Hepatic stellate cell (primary cell): ENCODE results near the gene KCNT2.
"Not testable (repeated sequence)": the region's sequence is repeated elsewhere in the genome, so short reads cannot be mapped to it uniquely, and the experiment has no call there.

Source experiments
- DNase-seq: peaks from one replicate; pipeline ENCODE4 v3.0.0; 2011; ENCODE audit warnings: low spot score

Gene KCNT2

GRCh38 chr1:196309386-196309785 lies 298.9 kb downstream of the KCNT2 start:
- DNase-seq, result no peak

DNA sequence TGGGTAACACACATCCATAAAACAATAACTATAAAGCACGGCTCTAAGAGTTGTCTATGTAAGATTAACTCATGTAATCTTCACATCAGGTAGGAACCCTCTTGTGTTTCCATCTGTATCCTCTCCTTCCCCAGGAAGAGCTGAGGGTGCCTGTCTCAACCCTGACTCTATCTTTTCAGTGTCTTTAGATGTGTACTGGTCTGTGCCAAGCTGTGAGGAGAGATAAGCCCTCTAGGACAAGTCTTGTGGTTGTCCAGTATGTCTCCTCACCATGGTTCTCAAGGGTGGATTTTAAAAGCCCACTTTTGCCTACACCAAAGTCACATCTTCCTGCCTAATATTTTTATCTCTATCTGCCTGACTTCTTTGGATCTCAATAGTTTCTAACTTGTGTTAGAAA lies 300.1 kb downstream of the KCNT2 start:
- DNase-seq, result no peak

DNA sequence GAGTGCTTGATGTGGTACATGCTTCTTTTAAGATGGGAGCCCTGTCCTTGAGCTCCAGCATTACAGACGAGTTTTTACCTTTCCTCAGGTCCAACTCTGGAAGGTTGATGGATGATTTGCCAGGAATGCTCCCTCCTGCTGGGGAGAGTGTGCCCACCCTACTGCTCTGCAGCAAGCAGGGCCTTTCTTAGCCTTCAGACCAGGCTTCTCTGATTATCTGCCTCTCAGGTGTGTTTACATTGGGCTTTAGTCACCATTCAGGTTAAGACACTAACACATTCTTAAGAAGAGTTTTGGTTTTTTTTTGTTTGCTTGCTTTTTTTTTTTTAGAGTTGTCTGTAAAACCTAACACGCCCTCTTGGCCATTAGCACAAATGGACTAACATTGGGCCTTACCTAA lies 301.8 kb downstream of the KCNT2 start:
- no peak for DNase-seq

DNA sequence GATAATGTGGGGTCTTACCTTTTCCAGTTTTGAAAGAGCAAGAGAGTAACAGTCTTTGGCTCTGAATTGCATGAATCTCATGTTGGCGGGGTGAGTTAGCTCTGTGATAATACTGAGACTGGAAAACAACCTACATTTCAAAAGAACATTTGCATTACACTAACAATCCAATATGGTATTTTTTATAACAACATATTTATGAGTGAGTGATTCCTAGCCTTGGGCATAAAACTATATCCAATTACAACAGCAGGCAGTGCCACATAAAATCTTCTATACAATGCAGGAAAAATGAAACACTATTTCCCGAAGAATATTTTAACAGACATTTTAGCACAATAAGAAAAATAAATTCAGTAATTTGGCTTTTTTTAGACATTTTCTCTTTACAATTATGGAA lies 303.0 kb downstream of the KCNT2 start:
- no peak for DNase-seq

GRCh38 chr1:196302981-196303380 lies 305.3 kb downstream of the KCNT2 start:
- no peak for DNase-seq

- no peak for DNase-seq
These were observed 305.8 kb downstream of the KCNT2 start for GRCh38 chr1:196302420-196302819.

- DNase-seq, result no peak
These were observed 312.5 kb downstream of the KCNT2 start for GRCh38 chr1:196295766-196296165.

DNA sequence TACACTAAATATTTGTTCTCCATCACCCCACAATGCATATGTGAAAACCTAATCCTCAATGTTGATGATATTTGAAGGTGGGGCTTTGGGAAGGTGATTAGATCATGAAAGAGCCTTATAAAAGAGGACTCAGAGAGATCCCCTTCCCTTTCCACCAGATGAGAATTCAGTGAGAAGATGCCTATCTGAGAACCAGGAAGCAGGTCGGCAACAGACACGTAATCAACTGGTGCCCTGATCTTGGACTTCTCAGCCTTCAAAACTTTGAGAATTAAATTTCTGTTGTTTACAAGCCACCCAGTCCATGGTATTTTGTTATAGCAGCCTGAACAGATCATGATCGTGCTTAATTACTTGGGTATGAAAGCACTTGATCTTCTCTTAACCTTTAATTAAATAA lies 329.4 kb downstream of the KCNT2 start:
- DNase-seq, result no peak

DNA sequence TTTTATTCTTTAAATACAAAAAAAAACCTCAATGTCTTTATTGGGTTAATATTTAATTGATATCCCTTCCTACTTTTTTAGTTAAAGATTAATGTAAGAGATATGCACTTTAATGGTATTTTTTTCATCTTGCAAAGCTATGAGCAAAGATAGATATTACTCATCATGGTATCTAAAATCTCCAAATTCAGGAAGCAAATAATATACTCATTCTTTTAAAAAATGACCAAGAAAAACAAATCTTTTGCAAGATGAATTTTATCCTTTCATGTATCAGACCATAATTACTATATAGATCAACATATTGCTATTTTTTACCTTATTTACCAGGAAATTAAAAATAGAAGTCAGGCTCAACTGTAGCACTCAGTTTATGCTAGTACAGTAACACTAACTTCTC lies 330.4 kb downstream of the KCNT2 start:
- DNase-seq, result no peak

DNA sequence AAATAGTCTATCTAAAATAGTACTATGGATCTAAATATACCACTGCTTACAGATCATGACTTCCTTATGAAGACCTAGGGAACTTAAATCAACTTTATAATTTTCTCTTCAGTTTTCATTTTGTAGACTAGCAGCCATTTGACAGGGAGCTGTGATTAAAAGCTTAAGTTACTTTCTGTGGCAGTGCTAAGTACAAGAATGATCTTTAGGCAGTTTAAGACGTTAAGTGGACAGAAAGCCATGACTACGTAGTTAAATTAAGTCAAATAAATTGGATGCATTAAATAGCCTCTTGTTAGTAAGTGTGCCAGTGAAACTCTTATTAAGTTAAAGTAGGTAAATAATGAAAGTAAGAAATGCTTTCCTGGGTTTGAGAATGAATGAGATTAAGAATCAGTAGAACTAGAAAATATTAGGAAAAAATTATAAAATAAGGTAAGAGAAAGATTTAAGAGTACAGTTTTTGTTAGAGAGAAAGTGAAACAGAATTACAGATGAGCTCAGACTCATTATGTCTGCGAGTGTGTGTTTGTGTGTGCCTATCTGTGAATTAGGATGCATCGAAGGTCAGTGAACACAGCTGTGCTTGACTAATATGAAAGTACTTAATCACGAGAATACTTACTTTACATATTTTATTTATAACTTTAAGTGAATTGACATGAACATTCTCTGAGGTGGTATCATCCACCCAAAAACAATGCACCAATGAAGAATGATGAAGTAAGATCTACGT lies 336.9 kb downstream of the KCNT2 start:
- DNase-seq, result no peak

- not testable (repeated sequence) for DNase-seq
These were observed 345.2 kb downstream of the KCNT2 start for GRCh38 chr1:196263086-196263485.

GRCh38 chr1:196260270-196260669 lies 348.0 kb downstream of the KCNT2 start:
- DNase-seq, result no peak

- no peak for DNase-seq
These were observed 348.9 kb downstream of the KCNT2 start for GRCh38 chr1:196259316-196259715.

DNA sequence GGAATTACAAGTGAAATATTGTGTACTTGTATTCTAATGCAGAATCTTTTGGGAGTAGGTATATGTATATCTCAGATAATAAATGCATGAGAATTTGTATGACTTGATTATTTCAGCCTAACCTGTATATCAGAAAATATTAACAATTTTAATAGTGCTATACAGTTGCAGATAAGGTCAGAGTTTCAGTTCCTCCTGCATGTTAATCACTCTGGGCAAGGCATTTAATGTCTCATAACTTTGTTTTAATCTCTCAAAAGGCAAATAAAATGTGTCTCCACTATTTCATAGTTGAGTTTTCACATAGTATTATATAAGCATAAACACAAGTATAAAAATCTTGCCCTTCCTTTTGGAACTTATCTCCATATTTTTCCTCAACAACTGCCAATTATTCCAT lies 352.5 kb downstream of the KCNT2 start:
- no peak for DNase-seq

GRCh38 chr1:196229546-196229945 lies 378.7 kb downstream of the KCNT2 start:
- no peak for DNase-seq

GRCh38 chr1:196214866-196215265 lies 393.4 kb downstream of the KCNT2 start:
- DNase-seq, result no peak

- DNase-seq, result no peak
These were observed 398.3 kb downstream of the KCNT2 start for GRCh38 chr1:196209983-196210382.

GRCh38 chr1:196209265-196209664 lies 399.0 kb downstream of the KCNT2 start:
- DNase-seq, result no peak

DNA sequence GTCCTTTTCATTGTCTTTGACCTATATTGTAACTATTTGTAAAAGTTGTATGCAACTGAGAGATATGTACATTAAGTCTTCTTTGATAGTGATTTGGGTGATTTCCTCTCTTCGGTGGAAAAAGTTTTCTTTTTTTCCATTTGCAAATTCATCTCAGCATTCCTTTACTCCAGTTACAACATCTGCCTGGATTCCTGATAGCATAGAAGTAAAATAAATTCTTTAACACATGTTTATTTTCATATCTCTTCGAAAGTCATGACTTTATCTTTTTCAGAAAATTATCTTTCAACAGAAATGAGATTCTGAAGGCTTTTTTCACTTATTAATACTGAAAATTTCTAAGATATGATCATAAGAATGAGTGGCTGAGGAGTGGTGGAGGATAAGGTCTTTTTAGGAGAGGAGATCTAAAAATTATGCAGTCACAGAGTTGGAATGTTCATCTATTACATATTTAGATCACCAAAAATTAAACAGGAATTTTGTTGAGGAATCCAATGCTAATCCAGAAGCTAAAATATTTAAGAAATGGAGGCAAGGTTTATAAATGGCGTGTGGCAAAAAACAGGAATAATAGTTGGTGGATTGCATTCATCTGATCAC lies 400.5 kb downstream of the KCNT2 start:
- no peak for DNase-seq

DNA sequence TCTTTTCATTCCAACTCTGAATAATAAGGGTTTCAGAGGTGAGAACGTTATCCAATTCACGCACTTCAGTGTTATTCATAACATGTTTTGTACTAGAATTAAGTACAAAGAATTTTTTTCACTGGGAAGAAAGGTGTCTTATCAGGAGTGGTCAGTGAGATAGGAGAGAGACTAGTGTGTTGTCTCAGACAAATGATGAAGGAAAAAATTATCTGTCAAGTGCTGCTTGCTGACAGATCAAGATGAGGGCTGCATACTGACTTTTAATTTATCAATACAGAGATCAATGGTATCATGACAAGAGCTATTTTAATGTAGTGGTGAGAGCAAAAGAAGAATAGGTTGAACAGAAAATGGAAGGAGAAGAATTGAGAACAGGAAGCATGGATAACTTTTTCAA lies 402.4 kb downstream of the KCNT2 start:
- no peak for DNase-seq

DNA sequence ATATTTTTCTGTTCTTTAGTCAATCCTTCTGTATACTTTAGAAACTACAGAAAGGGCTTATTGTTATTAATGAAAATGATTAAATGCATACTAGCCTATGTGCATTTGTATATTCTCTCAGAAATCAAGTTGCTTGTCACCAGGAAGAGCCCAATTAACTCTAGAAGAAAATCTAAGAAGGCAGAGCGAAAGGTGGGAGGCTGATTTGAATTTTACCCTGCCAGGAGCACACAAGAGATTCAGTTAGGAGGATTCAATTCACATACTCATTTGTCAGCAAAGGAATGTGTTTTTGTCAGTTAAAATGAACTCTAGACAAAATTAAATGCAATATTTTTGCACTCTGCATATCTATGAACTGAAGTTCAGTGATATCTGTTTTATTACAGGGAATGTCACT lies 411.8 kb downstream of the KCNT2 start:
- DNase-seq, result no peak

GRCh38 chr1:196193896-196194559 lies 414.2 kb downstream of the KCNT2 start:
- no peak for DNase-seq

GRCh38 chr1:196183941-196184340 lies 424.3 kb downstream of the KCNT2 start:
- no peak for DNase-seq

- DNase-seq, result no peak
These were observed 426.7 kb downstream of the KCNT2 start for GRCh38 chr1:196181594-196181878.
